H1 (cell line): ENCODE results near the gene NF1. TPM values are rescaled to one million over a fixed set of nuclear protein-coding genes. Genes with fewer than 3 reads are reported as not detected.

Experiments used
- CTCF ChIA-PET: fragments of 300-600 bp; sonication (Branson Sonifier 250); formaldehyde crosslinking; loops from one replicate; lab custom pipeline; 2021; ENCODE audit not compliant: partially characterized antibody; lab: Charles Lee
- POLR2A ChIA-PET: fragments of 300-600 bp; sonication (Branson Sonifier 250); formaldehyde crosslinking; loops from one replicate; lab custom pipeline; 2021; ENCODE audit warnings: inconsistent platforms; ENCODE audit not compliant: partially characterized antibody; lab: Charles Lee
- DNase-seq, 2 experiments: peaks; one replicate each; pipeline versions ENCODE4 v3.0.0 to v3.0.0-alpha.2; 2010 to 2022; ENCODE audit warnings: low spot score in 2 of 2, low read depth in 1 of 2, mixed read lengths in 1 of 2
- FAIRE-seq: peaks from 2 replicates; lab custom pipeline; 2011; peaks lifted over from hg19 to GRCh38; lab: Jason Lieb, UNC
- H2AFZ ChIP-seq: 2 replicates; pipeline ENCODE4 v1.8.1; 2012; ENCODE audit warnings: low read length, inconsistent platforms
- H2AK5ac ChIP-seq: 2 replicates; pipeline ENCODE4 v1.6.1; 2013; ENCODE audit warnings: low read depth, low read length
- H2BK120ac ChIP-seq: replicated peaks from 2 replicates; pipeline ENCODE3; 2013; ENCODE audit warnings: low read depth, low read length, inconsistent platforms
- H2BK12ac ChIP-seq: 2 replicates; pipeline ENCODE4 v1.6.1; 2013; ENCODE audit warnings: low read depth, low read length
- H2BK15ac ChIP-seq: 2 replicates; pipeline ENCODE4 v1.6.1; 2013; ENCODE audit warnings: low read length
- H2BK20ac ChIP-seq: 2 replicates; pipeline ENCODE4 v1.6.1; 2013; ENCODE audit warnings: low read length
- H2BK5ac ChIP-seq: 2 replicates; pipeline ENCODE4 v1.6.1; 2013; ENCODE audit warnings: low read depth, low read length
- H3K14ac ChIP-seq: 2 replicates; pipeline ENCODE4 v1.6.1; 2013; ENCODE audit warnings: inconsistent platforms; ENCODE audit not compliant: insufficient read length
- H3K18ac ChIP-seq: 2 replicates; pipeline ENCODE4 v1.6.1; 2013; ENCODE audit warnings: low read length; ENCODE audit errors: extremely low read depth
- H3K23ac ChIP-seq: 2 replicates; pipeline ENCODE4 v1.6.1; 2013; ENCODE audit warnings: inconsistent platforms; ENCODE audit not compliant: insufficient read length
- H3K23me2 ChIP-seq: 2 replicates; pipeline ENCODE4 v1.6.1; 2013; ENCODE audit warnings: low read depth, low read length
- H3K27ac ChIP-seq: 2 replicates; pipeline ENCODE4 v1.6.1; 2011; ENCODE audit warnings: low read depth, low read length, inconsistent platforms
- H3K27me3 ChIP-seq, 4 experiments: replicated peaks in 1 of 4; 1 replicate in 1 of 4; 2 replicates in 3 of 4; pipeline versions ENCODE4 v1.6.1 to v1.8.1; 2011 to 2013; ENCODE audit warnings: low read length in 3 of 4, mild to moderate bottlenecking in 3 of 4, inconsistent platforms in 2 of 4, mixed read lengths in 2 of 4, moderate library complexity in 1 of 4; ENCODE audit not compliant: control insufficient read depth in 3 of 4, insufficient read depth in 3 of 4; ENCODE audit errors: extremely low read depth in 1 of 4
- H3K36me3 ChIP-seq, 4 experiments: 2 replicates each; pipeline versions ENCODE4 v1.6.1 to v1.8.1; 2011 to 2013; ENCODE audit warnings: mild to moderate bottlenecking in 4 of 4, low read length in 3 of 4, moderate library complexity in 2 of 4, control low read depth in 1 of 4, inconsistent platforms in 1 of 4; ENCODE audit not compliant: insufficient read depth in 4 of 4, control insufficient read depth in 2 of 4
- H3K4ac ChIP-seq: replicated peaks from 2 replicates; pipeline ENCODE3; 2013; ENCODE audit warnings: low read length, low read depth, mixed read lengths, inconsistent platforms; ENCODE audit not compliant: insufficient read length
- H3K4me1 ChIP-seq, 4 experiments: replicated peaks in 1 of 4; 1 replicate in 1 of 4; 2 replicates in 3 of 4; pipeline versions ENCODE4 v1.6.1 to v1.8.1; 2011 to 2013; ENCODE audit warnings: low read length in 3 of 4, inconsistent platforms in 2 of 4, mixed read lengths in 1 of 4; ENCODE audit not compliant: insufficient read depth in 4 of 4, control insufficient read depth in 3 of 4
- H3K4me2 ChIP-seq, 2 experiments: 2 replicates each; pipeline versions ENCODE4 v1.6.1 to v1.8.1; 2011 to 2013; ENCODE audit warnings: low read depth in 2 of 2, low read length in 2 of 2, control low read depth in 1 of 2, inconsistent platforms in 1 of 2, mild to moderate bottlenecking in 1 of 2; ENCODE audit not compliant: insufficient read depth in 1 of 2
- H3K4me3 ChIP-seq, 4 experiments: fragments of 200-600, 300-600 bp in 1 of 4; sonication (generic), shearing (Covaris generic), sonication (Bioruptor Twin) in 1 of 4; 2 replicates each; pipeline versions ENCODE4 v1.5.1 to v1.8.1; 2011 to 2016; ENCODE audit warnings: low read length in 4 of 4, low read depth in 3 of 4, control low read depth in 2 of 4, inconsistent platforms in 2 of 4, mild to moderate bottlenecking in 2 of 4, mixed read lengths in 1 of 4, moderate library complexity in 1 of 4; ENCODE audit not compliant: insufficient read depth in 2 of 4; ENCODE audit errors: extremely low read depth in 1 of 4
- H3K56ac ChIP-seq: replicated peaks from 2 replicates; pipeline ENCODE3; 2013; ENCODE audit warnings: low read depth, mild to moderate bottlenecking, mixed read lengths, low read length, inconsistent platforms; ENCODE audit not compliant: insufficient read length
- H3K79me1 ChIP-seq: 2 replicates; pipeline ENCODE4 v1.6.1; 2013; ENCODE audit warnings: low read depth, low read length, control low read depth
- H3K79me2 ChIP-seq, 2 experiments: 2 replicates each; pipeline versions ENCODE4 v1.6.1 to v1.8.1; 2012 to 2013; ENCODE audit warnings: low read length in 2 of 2, mild to moderate bottlenecking in 2 of 2, inconsistent platforms in 1 of 2; ENCODE audit not compliant: insufficient read depth in 2 of 2, control insufficient read depth in 1 of 2
- H3K9ac ChIP-seq, 4 experiments: replicated peaks in 1 of 4; 1 replicate in 1 of 4; 2 replicates in 3 of 4; pipeline versions ENCODE4 v1.6.1 to v1.8.1; 2011 to 2013; ENCODE audit warnings: low read depth in 3 of 4, low read length in 3 of 4, control low read depth in 2 of 4, mild to moderate bottlenecking in 2 of 4, moderate library complexity in 2 of 4, inconsistent platforms in 1 of 4; ENCODE audit errors: extremely low read depth in 1 of 4
- H3K9me3 ChIP-seq, 2 experiments: 2 replicates each; pipeline versions ENCODE4 v1.6.1 to v1.8.1; 2012 to 2013; ENCODE audit warnings: mild to moderate bottlenecking in 2 of 2, moderate library complexity in 2 of 2, control low read depth in 1 of 2, inconsistent platforms in 1 of 2, low read depth in 1 of 2, low read length in 1 of 2, mixed read lengths in 1 of 2; ENCODE audit not compliant: insufficient read depth in 2 of 2
- H4K20me1 ChIP-seq, 2 experiments: replicated peaks in 1 of 2; 2 replicates each; pipeline versions ENCODE3 to v1.8.1; 2011 to 2013; ENCODE audit warnings: inconsistent platforms in 2 of 2, low read length in 2 of 2, mild to moderate bottlenecking in 1 of 2; ENCODE audit not compliant: insufficient read depth in 2 of 2, control insufficient read depth in 1 of 2
- H4K5ac ChIP-seq: 2 replicates; pipeline ENCODE4 v1.6.1; 2013; ENCODE audit warnings: low read length, low read depth, mixed read lengths, inconsistent platforms; ENCODE audit not compliant: insufficient read length
- H4K8ac ChIP-seq: 2 replicates; pipeline ENCODE4 v1.8.0; 2013; ENCODE audit warnings: mild to moderate bottlenecking, moderate library complexity, low read length, inconsistent platforms; ENCODE audit not compliant: insufficient read depth; ENCODE audit errors: extremely low read depth
- H4K91ac ChIP-seq: replicated peaks from 2 replicates; pipeline ENCODE3; 2013; ENCODE audit warnings: low read length, mixed read lengths, inconsistent platforms; ENCODE audit not compliant: insufficient read length
- ASH2L ChIP-seq: fragments of 200-600, 300-600 bp; sonication (generic); IDR thresholded peaks from one replicate; pipeline ENCODE4 v1.7.1; 2017; ENCODE audit warnings: low read length
- WGBS, 2 experiments: shearing (Covaris generic) in 1 of 2; methylation state at CpG; one replicate each; pipeline versions ENCODE4 v1.1.6 to v1.1.7; 2013 to 2015; ENCODE audit warnings: low lambda C conversion rate in 2 of 2, mixed read lengths in 2 of 2, inconsistent platforms in 1 of 2, low coverage in 1 of 2, missing lambda C conversion rate in 1 of 2; ENCODE audit not compliant: insufficient replicate concordance in 2 of 2, insufficient coverage in 1 of 2, insufficient read length in 1 of 2; ENCODE audit errors: extremely low coverage in 1 of 2, missing lambda C conversion rate in 1 of 2; 5-methylcytosine and 5-hydroxymethylcytosine counted together
- polyA plus RNA-seq, 7 experiments: library from polyadenylated mRNA; depleted of rRNA in 3 of 7; stranded (reverse) in 5 of 7; unstranded in 2 of 7; fragments of >200 nt in 5 of 7; fragments of 200-250 nt in 2 of 7; gene quantifications; 1 replicate in 5 of 7; 2 replicates in 1 of 7; 4 replicates in 1 of 7; pipeline versions ENCODE4 v1.2.1 to v1.2.3, GENCODE V29; 2011 to 2013; ENCODE audit warnings: missing spikeins in 2 of 7, mixed read lengths in 2 of 7
- total RNA-seq: library from RNA; stranded (reverse); fragmentation: NEBNext Ultra II Directional; extraction: Animal tissue kit (Norgen Biotek cat#: 25700); gene quantifications from 2 replicates; pipeline ENCODE4 v1.2.1, GENCODE V29; 2021

NF1 gene
- total and polyA plus RNA-seq, 2 of the 8 experiments (the other 6 are each of a cell fraction or from before 2014, with no cell fraction given): 19.3 to 29.6 TPM

GRCh38 chr17:31416503-31416923, 321.7 kb downstream of the NF1 start:
- peak overlapping the region; percentile 15; the same call in 1 of the 2 replicates for H2BK20ac ChIP-seq
- peaks cover 0 to 2% of the 10 kb centered on the region in 2 experiments for H4K20me1 ChIP-seq
- no peaks in the 10 kb centered on the region for H3K79me1 ChIP-seq
- peaks cover 2 to 30% (median 11%) of the 10 kb centered on the region in 4 experiments for H3K4me1 ChIP-seq
- H4K8ac ChIP-seq: no peak overlapping the region
- WGBS, 2 experiments: 67% methylated on average over 10 of the region's 10 CpGs; no CpG with 5 or more reads in 1 of the 2 experiments
- H3K79me2 ChIP-seq: no peaks in the 10 kb centered on the region
- H4K91ac ChIP-seq: no peak overlapping the region
- peak overlapping the region; percentile 63; the same call in 1 of the 2 replicates for H2BK12ac ChIP-seq
- H2BK120ac ChIP-seq: no peak overlapping the region
- no peaks in the 10 kb centered on the region for H3K27me3 ChIP-seq
- FAIRE-seq: no peak
- 0 out of 2 replicates have a peak overlapping the region, but pooled peaks have one; percentile 44 for H2BK5ac ChIP-seq
- H3K14ac ChIP-seq: no peak overlapping the region
- no peak overlapping the region for H3K4me3 ChIP-seq
- ChIA-PET POLR2A (interaction anchor here (1.1 kb wide), 1 partner anchor 9 kb away, joined by 3 read pairs; no protein-coding TSS in a partner anchor), CTCF (interaction anchor here (0.6 to 2.5 kb wide), 4 partner anchors 11 to 1144 kb away, joined by 3 to 8 read pairs (median 4); no protein-coding TSS in a partner anchor)
- no peak overlapping the region for H3K4me2 ChIP-seq
- no peak overlapping the region for H2AK5ac ChIP-seq
- H3K4ac ChIP-seq: no peak overlapping the region
- no peak overlapping the region for H3K27ac ChIP-seq
- H2BK15ac ChIP-seq: no peak overlapping the region
- H3K36me3 ChIP-seq: no peaks in the 10 kb centered on the region
- no peak overlapping the region for H3K18ac ChIP-seq
- DNase-seq: no peak
- no peak overlapping the region for H3K23ac ChIP-seq
- H3K23me2 ChIP-seq: no peaks in the 10 kb centered on the region
- H3K56ac ChIP-seq: no peak overlapping the region
- H2AFZ ChIP-seq: no peak overlapping the region
- no peak overlapping the region for H3K9ac ChIP-seq
- H3K9me3 ChIP-seq: no peaks in the 10 kb centered on the region
- H4K5ac ChIP-seq: no peak overlapping the region
- no peak for TF ChIP-seq ASH2L
